ENCODE data around the gene KBTBD13.
A peak's percentile ranks its signal among the peaks of the same experiment; 100 is the strongest.

Gene KBTBD13

DNA sequence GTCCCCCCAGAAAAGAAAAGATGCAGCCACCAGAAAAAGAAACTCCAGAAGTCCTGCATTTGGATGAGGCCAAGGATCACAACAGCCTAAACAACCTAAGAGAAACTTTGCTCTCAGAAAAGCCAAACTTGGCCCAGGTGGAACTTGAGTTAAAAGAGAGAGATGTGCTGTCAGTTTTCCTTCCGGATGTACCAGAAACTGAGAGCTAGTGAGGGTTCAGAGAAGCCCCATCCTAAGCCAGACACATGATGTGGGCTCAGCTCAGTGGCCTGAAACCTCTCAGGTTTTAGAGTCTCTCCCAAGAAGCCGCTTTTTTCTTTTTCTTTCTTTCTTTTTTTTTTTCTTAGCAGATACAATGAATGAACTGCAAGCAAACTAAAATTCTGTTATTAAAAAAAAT is 23.6 kb upstream of the KBTBD13 start:
- no peak for DNase-seq (ENCODE audit: low spot score)

DNA sequence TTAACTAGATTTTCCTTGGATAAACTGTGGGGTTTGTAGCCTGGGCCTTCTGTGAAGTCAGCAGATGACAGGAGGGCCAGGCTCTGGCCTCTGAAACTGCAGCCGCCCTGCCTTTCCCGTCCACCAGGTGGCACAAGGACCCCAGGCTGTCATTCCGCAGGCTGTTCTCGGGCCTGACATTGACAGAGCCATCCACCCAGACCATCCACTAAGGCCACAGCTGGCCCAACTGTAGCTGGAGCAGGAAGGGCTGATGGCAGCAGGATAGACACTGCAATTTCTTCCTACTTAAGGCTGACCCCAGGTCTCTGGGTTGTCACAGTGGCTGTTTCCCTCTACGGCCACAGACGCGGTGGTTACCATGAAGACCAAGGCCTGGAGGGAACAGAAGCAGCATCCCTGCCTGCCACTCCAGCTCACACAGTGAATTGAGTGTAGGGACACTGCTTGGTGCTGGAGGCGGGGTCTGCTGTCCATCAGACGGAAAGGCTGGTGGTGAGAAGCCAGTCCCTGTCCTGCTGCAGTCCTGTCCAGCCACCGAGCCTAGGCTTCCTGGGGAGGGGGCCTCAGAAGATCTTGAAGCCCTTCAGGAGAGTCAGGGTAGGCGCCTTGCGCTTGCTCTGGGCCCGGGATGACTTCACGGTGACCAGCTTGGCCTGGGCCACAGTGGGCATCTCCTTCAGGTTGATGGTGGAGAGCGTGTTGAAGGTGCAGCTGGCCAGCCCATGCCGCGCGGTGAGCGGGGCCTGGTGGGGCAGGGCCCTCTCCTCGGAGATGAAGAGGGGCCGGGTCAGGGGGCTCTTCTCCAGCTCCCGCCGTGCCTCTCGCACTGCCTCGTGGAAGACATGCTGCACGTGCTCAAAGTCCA is 22.0 kb upstream of the KBTBD13 start:
- peak; percentile 91 for DNase-seq (ENCODE audit: low spot score)

GRCh38 chr15:65055201-65055870 is 21.2 kb upstream of the KBTBD13 start:
- DNase-seq (ENCODE audit: low spot score) = peak; percentile 45

- no peak for DNase-seq (ENCODE audit: low spot score)
These were observed 20.4 kb upstream of the KBTBD13 start for GRCh38 chr15:65056106-65056505.

DNA sequence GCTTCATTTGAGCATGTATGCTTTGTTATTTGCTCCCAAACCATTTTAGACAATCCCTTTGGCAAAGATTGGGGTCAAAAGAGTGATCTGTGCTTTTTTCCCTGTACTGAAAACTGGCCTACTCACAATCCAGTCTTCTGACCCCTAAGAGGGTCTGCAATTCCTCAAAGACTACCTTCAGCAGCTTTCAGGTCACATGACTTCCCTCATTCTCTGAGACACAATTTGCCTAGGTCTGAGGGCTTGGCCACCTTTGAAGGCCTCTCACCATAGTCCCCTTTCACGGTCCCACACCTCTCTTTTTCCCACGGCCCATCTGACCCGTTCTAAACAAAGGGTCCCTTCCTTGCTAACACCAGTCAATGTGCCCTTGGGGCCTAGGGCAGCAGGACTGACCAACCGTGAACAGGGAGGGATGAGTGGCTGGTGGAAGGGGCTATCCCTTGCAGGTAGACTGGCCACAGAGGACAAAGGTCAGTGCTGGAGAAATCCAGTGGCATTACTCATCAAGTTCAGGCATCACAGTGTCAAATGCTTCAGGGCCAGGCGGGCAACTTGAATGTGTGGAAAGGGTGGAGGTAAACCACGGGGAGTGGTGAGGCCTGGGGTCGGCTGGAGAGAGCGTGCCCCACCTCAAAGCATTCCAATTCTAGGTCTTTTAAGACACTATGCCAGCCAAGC is 19.5 kb upstream of the KBTBD13 start:
- no peak for DNase-seq (ENCODE audit: low spot score)

DNA sequence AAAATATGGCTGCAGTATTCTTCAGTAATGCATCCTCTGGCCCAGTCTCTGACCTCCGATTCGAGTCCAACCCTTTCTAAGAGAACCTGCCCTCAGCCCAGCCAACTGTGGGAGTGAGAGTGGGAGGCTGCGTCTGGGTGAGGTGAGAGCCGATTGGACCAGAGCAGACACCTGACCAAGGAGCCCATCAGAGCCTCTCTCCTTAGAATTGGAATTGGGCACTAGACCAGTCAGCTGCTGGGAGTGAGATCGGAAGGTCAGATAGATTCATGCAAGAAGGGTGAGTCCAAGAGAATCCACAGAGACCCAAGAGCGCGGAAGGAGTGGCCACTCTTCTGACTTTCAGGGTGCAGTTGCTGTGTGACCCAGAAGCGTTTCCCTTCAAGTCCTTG is 19.0 kb upstream of the KBTBD13 start:
- no peak for DNase-seq (ENCODE audit: low spot score)

DNA sequence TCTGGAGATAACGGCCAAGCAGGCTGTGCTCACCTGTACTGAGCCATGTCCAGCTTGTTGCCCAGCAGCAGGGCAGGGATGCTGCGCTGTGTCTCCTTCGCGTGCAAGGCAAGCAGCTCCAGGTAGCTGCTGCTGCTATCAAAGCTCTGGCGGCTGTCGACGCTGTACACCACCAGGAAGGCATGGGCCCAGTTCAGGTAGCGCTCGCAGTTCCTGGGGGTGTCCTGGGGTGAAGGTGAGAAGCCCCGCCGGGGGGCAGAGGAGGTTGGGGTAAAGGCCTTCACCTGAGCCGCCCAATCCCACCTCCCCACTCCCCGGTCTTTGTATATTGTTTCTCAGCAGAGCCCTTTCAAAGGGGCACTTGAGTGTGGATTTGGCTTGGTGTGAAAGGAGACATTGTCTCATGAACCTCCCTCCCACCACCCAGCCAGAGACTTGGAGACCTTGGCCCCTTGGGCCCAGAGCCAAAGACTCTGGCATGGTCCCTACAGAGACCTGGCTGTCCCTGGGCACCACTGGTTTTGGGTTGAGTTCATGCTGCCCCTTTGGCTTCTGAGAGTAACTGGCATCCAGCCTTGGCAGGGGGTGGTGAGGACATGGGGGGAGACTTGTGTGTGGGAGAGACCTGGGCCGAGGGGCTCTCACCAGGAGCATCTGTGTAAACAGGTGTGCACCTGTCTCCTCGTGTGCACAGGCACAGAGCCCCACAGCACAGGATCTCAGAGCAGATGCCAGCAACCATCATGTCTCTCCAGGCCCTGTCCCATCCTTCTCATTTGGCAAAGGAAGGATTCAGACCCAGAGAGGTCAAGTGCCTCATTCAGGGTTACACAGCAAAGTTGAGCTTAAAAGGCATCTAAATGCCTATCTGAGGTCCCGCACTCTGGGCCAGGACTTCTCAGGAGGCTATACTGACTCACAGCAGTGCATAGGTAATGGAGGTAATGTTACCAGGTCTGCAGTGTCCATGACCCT is 17.9 kb upstream of the KBTBD13 start:
- DNase-seq (ENCODE audit: low spot score) = no peak

DNA sequence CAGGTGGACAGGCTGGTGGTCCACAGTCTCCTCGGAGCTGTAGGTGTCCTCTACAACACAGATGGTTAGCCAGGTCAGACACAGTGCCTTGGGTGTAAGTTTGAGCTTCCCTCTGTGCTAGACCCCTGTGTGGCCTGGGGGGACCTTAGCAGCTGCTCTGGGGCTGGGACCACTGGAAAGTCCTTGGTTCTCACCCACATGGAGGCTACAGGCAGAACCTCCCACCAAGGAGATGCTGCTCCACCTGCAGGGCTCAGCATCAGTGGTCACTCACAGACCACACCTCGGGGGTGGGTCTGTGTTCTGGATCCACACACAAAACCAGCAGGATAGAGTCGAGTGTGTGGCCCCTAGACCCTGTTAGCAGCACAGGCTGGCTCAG is 17.2 kb upstream of the KBTBD13 start:
- no peak for DNase-seq (ENCODE audit: low spot score)

DNA sequence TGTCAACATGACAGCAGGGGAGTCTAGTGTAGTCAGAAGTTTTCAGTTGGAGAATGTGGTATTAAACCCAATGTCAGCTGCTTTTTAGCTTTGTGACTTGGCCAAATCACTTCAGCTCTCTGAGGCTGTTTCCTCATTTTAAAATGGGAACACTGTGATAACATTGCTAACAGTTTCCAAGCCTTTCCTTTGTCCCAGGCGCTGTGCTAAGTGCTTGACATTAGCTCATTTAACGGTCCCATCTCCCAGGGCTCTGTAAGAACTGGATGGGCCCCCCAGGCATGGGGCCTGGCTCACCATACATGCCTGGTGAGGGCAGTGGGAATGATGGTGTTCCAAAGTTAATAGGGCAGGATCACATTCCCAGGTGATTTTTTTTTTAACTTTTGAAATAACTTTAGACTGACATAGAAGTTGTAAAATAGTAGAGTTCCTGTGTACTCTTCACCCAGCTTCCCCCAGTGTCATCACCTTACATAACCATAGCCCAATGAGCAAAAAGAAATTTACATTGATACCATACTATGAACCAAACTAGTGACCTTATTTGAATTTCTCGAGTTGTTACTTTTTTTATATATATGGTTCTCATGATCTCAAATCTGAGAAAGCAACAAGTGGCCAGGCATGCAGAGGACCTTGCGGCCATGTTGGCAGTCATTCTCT is 16.5 kb upstream of the KBTBD13 start:
- no peak for DNase-seq (ENCODE audit: low spot score)

- DNase-seq (ENCODE audit: low spot score) = no peak
These were observed 15.7 kb upstream of the KBTBD13 start for GRCh38 chr15:65060641-65061397.

DNA sequence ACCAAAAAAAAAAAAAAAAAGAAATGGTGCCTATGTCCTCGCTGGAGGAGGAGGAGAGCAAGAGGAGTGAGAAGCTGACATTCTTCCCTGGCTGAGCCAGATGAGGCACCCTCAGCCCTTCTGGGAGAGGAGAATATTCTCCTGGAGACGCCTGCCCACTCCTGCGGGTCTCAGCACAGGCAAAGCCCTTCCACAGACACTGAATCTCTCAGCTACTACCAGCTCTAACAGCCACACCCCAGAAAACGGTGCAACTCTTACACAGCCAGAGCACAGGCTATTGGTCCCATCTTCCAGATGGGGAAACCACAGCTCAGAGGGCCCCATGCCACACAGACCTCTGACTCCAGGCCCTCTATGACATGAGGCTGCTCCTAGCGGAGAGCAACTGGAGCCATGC is 14.5 kb upstream of the KBTBD13 start:
- no peak for DNase-seq (ENCODE audit: low spot score)

DNA sequence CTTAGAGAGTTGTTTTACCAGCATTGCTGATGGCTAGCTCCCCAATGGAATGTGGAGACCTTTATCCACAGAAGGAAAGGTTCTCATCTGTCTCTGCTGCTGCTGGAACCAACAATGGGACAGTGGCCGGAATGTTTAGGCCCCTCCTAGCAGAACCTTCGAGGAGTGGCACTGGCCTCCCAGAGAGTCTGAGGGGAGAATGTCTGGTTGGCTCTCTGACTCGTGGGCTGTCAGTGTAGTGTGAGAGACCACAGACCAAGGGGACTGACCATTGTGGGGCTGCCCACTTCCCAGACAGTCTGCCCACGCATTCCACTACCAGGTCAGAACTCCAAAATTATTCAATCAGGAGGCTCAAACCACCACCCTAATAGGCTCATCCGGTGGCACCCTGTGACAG is 13.8 kb upstream of the KBTBD13 start:
- DNase-seq (ENCODE audit: low spot score) = no peak

DNA sequence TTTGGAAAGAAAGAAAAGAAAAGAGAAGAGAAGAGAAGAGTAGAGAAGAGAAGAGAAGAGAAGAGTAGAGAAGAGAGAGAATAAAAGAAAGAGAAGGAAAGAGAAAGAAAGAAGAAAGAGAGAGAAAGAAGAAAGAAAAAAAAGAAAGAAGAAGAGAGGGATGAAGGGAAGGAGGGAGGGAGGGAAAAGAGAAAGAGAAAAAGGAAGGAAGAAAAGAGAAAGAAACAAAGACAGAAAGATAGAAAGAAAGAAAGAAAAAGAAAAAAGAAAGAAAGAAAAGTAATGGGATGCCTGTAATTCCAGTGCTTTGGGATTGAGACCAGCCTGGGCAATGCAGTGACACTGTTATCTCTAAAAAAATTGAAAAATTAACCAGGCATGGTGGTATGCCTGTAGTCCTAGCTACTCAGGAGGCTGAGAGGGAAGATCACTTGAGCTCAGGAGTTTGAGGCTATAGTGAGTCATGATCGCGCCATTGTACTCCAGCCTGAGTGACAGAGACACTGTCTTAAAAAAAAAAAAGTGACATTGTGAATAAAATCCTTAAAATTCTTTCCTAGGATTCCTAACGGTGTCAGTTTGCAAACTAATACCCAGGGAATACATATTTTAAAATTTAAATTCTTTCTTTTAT is 10.4 kb upstream of the KBTBD13 start:
- DNase-seq (ENCODE audit: low spot score) = no peak

- DNase-seq (ENCODE audit: low spot score) = no peak
These were observed 9.8 kb upstream of the KBTBD13 start for GRCh38 chr15:65066635-65067316.

- no peak for DNase-seq (ENCODE audit: low spot score)
These were observed 9.3 kb upstream of the KBTBD13 start for GRCh38 chr15:65067317-65067644.

DNA sequence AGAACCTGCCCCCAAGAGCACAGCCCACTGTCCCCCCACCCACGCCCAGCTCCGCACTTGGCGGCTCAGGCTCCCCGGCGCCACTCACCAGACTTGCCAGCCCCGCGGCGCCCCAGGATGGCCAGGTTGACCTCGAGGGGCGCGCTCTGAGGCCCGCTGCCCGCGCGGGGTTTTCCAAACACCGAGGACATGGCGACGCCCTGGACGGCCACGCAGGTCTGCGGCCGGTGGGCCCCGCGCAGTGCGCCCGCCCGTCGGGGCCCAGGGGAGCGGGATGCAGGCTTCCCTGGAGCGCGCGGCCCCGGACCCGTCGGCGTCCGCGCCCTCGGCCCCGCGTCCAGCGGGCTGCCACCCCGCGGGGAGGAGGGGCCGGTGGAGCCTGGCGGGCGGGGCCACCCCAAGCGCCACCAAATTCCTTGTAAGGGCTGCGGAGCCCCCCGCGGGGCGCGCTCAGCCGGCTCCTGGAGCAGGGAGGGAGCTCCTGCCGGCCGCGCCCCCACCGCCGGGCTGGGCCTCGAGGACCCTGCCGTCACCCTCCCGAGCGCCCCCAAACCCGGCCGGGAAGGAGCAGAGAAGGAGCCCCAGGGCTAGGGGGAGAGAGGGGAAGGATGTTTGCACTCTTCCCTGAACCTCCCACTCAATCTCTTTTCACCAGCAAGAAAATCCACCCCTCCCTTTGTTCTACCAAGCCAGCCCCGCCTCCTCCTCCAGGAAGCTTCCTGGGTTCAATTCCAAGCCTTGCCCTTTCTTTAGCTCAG is 8.7 kb upstream of the KBTBD13 start, which contains the start of gene RASL12:
Gene RASL12 (minus strand): TSS at position 347 of the 758 bp plus-strand sequence. CDS start 156 bp downstream, at position 191.
- DNase-seq (ENCODE audit: low spot score) = peak; percentile 36

DNA sequence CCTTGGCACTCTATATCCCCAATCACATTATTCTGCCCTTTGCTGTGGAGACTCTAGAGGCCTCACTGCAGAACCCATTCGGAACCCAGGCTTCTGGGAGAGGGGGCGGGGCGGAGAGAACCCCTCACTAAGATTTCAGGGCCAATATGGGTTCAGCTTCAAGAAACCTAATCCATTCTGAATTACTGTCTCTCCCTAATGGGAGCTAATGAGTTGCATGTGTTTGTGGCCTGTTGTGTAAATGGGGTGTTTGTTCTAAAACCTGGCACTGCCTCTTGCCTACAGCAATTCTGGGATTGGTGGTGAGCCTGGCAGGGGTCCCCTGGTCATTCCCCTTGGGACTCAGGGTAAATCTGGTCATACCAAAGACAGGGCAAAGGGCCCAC is 8.2 kb upstream of the KBTBD13 start:
- no peak for DNase-seq (ENCODE audit: low spot score)

DNA sequence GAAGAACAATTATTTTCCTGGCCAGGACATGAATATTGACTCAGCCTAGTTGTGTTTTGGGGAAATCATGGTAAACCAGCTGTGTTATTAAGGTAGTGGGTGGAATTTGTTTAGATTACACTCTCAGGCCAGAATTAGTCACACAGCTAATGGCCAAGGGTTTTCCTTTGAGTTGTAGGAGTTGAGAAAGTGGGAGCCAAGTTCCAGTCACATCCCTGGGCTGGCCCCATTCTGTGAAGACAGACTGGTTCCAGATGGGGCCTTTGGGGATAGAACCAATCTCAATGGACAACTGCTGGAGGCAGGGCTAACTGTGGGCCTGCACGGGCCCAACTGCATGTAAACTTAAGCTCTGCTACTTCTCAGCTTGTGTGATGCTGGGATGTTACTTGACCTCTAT is 7.4 kb upstream of the KBTBD13 start:
- peak; percentile 88 for DNase-seq (ENCODE audit: low spot score)
